GM23338 (cell line): ENCODE data around the gene TBC1D14. TPM values are rescaled to one million over a fixed set of nuclear protein-coding genes. Genes with fewer than 3 reads are reported as not detected.
"Not testable (repeated sequence)": the region's sequence is repeated elsewhere in the genome, so short reads cannot be mapped to it uniquely, and the experiment has no call there.

Source experiments
- ATAC-seq: fragments of 200-7000 bp; cut with Tn5 transposase; 3 replicates; pipeline ENCODE4 v1.9.1; 2020
- DNase-seq: peaks from one replicate; pipeline ENCODE4 v3.0.0-alpha.2; 2015; ENCODE audit warnings: low spot score
- H2AFZ ChIP-seq: fragments of 200-600 bp; sonication (generic); 2 replicates; pipeline ENCODE4 v1.8.0; 2016; ENCODE audit warnings: antibody characterized with exemption, mild to moderate bottlenecking, moderate library complexity
- H3F3A ChIP-seq: fragments of 200-600 bp; sonication (generic); replicated peaks from 2 replicates; pipeline ENCODE4 v1.8.0; 2017; ENCODE audit warnings: antibody characterized with exemption, mixed run types, low read depth
- H3K27ac ChIP-seq: fragments of 200-600 bp; sonication (generic); 2 replicates; pipeline ENCODE4 v1.6.1; 2016; ENCODE audit warnings: low read depth
- H3K27me3 ChIP-seq: fragments of 200-600 bp; sonication (generic); 2 replicates; pipeline ENCODE4 v1.8.0; 2016; ENCODE audit warnings: mild to moderate bottlenecking, mixed run types, moderate library complexity; ENCODE audit not compliant: insufficient read depth
- H3K36me3 ChIP-seq: fragments of 200-600 bp; sonication (generic); 2 replicates; pipeline ENCODE4 v1.8.0; 2016; ENCODE audit warnings: mild to moderate bottlenecking; ENCODE audit not compliant: insufficient read depth
- H3K4me1 ChIP-seq: fragments of 200-600 bp; sonication (generic); 2 replicates; pipeline ENCODE4 v1.8.0; 2016; ENCODE audit warnings: mild to moderate bottlenecking, moderate library complexity; ENCODE audit not compliant: insufficient read depth
- H3K4me2 ChIP-seq: fragments of 200-600 bp; sonication (generic); 2 replicates; pipeline ENCODE4 v1.7.1; 2017; ENCODE audit warnings: mixed run types
- H3K4me3 ChIP-seq: fragments of 200-600 bp; sonication (generic); 2 replicates; pipeline ENCODE4 v1.6.1; 2016; ENCODE audit warnings: mixed run types
- H3K79me2 ChIP-seq: fragments of 200-600 bp; sonication (generic); replicated peaks from 2 replicates; pipeline ENCODE4 v1.8.0; 2017; ENCODE audit warnings: mild to moderate bottlenecking; ENCODE audit not compliant: insufficient read depth
- H3K9me2 ChIP-seq: fragments of 200-600 bp; sonication (generic); 2 replicates; pipeline ENCODE4 v1.8.0; 2017; ENCODE audit not compliant: insufficient read depth
- H4K20me1 ChIP-seq: fragments of 200-600 bp; sonication (generic); replicated peaks from 2 replicates; pipeline ENCODE4 v1.8.0; 2017; ENCODE audit warnings: mild to moderate bottlenecking; ENCODE audit not compliant: insufficient read depth
- H3K27ac Mint-ChIP-seq: 2 replicates; pipeline ENCODE4 v1.8.0; 2020; ENCODE audit warnings: inconsistent platforms, mild to moderate bottlenecking, moderate library complexity, mixed read lengths
- H3K27me3 Mint-ChIP-seq: 3 replicates; pipeline ENCODE4 v1.8.0; 2022; ENCODE audit warnings: low read depth, mild to moderate bottlenecking, moderate library complexity, mixed read lengths, inconsistent platforms; ENCODE audit not compliant: insufficient read depth, poor library complexity
- H3K36me3 Mint-ChIP-seq: 3 replicates; pipeline ENCODE4 v1.8.0; 2021; ENCODE audit warnings: low read depth, mild to moderate bottlenecking, inconsistent platforms, moderate library complexity, mixed read lengths
- H3K4me1 Mint-ChIP-seq: 3 replicates; pipeline ENCODE4 v1.8.0; 2020; ENCODE audit warnings: mild to moderate bottlenecking, inconsistent platforms, mixed read lengths
- H3K4me3 Mint-ChIP-seq: 3 replicates; pipeline ENCODE4 v1.8.0; 2021; ENCODE audit warnings: moderate library complexity, mild to moderate bottlenecking, inconsistent platforms, mixed read lengths
- H3K9me3 Mint-ChIP-seq: 3 replicates; pipeline ENCODE4 v1.8.0; 2020; ENCODE audit warnings: moderate library complexity, mild to moderate bottlenecking, inconsistent platforms, mixed read lengths
- EZH2phosphoT487 ChIP-seq: fragments of 200-600 bp; sonication (generic); IDR thresholded peaks from one replicate; pipeline ENCODE4 v1.8.1; 2018; ENCODE audit warnings: antibody characterized with exemption; ENCODE audit not compliant: unreplicated experiment
- JUNB ChIP-seq: IDR thresholded peaks from one replicate; pipeline ENCODE4 v1.6.1; 2016; ENCODE audit warnings: antibody characterized with exemption; ENCODE audit not compliant: unreplicated experiment
- NANOG ChIP-seq: IDR thresholded peaks from 2 replicates; pipeline ENCODE4 v1.6.1; 2016; ENCODE audit warnings: antibody characterized with exemption, borderline replicate concordance
- POLR2AphosphoS5 ChIP-seq: IDR thresholded peaks from 2 replicates; pipeline ENCODE4 v1.6.1; 2016; ENCODE audit warnings: antibody characterized with exemption, low read depth
- STAT1 ChIP-seq: IDR thresholded peaks from one replicate; pipeline ENCODE4 v1.6.1; 2016; ENCODE audit warnings: antibody characterized with exemption; ENCODE audit not compliant: unreplicated experiment
- ZNF331 ChIP-seq: fragments of 250-450 bp; sonication (Bioruptor Pico); IDR thresholded peaks from 2 replicates; pipeline ENCODE4 v1.5.0; 2020; ENCODE audit warnings: low read depth, mild to moderate bottlenecking, moderate library complexity
- polyA plus RNA-seq: library from polyadenylated mRNA; unstranded; fragments of >200 nt; fragmentation: Nextera tagmentation; extraction: Ambion mirVana; gene quantifications from 2 replicates; pipeline ENCODE4 v1.2.1, GENCODE V29; 2016
- total RNA-seq: library from RNA; depleted of rRNA; stranded (reverse); fragments of >200 nt; shearing (Covaris generic); gene quantifications from 2 replicates; pipeline ENCODE4 v1.2.3, GENCODE V29; 2014
- TF ChIP-seq, protein P1 (sequence below): IDR thresholded peaks from one replicate; pipeline ENCODE4 v1.6.1; 2018; ENCODE audit warnings: antibody characterized with exemption; ENCODE audit not compliant: unreplicated experiment
- TF ChIP-seq, protein P2 (sequence below): IDR thresholded peaks from 2 replicates; pipeline ENCODE4 v1.6.1; 2016; ENCODE audit warnings: antibody characterized with exemption

The TBC1D14 gene
- total and polyA plus RNA-seq, 2 experiments from 2014 or later: 18.2 to 59.7 TPM

DNA sequence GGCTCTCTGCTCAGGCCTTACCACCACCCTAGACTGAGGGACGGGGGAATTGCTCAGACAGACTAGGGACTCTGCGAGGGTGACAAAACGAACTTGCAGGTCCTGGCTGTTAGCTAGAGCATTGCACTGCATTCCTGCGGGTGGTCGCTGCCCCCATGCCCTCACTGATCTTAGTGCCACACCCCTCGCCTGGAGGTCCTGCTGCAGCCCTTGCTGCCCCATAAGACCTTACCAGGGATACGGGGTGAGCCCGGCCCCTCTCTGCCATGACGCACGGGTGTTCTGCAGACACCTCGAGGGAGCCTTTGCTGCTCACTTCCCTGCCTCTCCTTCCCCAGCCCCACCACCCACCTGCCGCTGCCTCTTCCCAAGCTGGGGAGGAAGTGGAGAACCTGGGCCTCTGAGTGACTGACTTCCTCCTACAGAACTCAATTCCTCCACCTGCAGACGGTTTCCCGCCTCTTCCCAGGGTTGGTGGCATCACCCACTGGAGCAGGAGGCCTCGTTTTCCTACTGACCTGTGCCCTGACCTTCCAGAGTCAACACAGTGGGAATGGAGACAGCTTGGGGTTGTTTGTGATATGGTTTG lies 19.8 kb upstream of the TBC1D14 start (continued):
- TF ChIP-seq ZNF331 (CRISPR knock-in tag): no peak
- no peak for TF ChIP-seq STAT1

DNA sequence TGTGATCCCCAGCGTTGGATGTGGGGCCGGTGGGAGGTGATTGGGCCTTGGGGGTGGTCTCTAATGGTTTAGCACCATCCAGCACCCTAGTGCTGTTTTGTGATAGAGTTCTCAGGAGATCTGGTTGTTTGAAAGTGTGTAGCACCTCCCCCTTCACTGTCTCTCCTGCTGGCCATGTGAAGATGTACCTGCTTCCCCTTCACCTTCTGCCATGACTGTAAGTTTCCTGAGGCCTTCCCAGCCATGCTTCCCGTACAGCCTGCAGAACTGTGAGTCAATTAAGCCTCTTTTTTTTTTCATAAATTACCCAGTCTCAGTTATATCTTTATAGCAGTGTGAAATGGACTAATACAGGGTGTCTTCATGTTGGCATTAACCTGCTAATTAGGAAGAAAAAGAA lies 19.3 kb upstream of the TBC1D14 start:
- ATAC-seq: no peak
- Mint-ChIP-seq H3K27me3 (peaks cover 14% of the 10 kb centered on the region), H3K9me3 (peaks cover 6% of the 10 kb centered on the region), H3K36me3 (peaks cover 5% of the 10 kb centered on the region; the same call in 2 of the 3 replicates), H3K4me3 (no peak overlapping the region), H3K4me1 (peaks cover under 1% of the 10 kb centered on the region), H3K27ac (no peak overlapping the region)
- Histone ChIP-seq H2AFZ (no peak overlapping the region), H3K4me2 (no peak overlapping the region), H3K9me2 (no peaks in the 10 kb centered on the region), H3K4me1 (no peaks in the 10 kb centered on the region), H3K79me2 (no peaks in the 10 kb centered on the region), H3F3A (no peaks in the 10 kb centered on the region), H4K20me1 (no peaks in the 10 kb centered on the region; the same call in 1 of the 2 replicates), H3K27ac (no peak overlapping the region), H3K36me3 (no peaks in the 10 kb centered on the region), H3K4me3 (no peak overlapping the region), H3K27me3 (no peaks in the 10 kb centered on the region)
- TF ChIP-seq EZH2phosphoT487 (no peak), NANOG (no peak)
- no peak for DNase-seq

DNA sequence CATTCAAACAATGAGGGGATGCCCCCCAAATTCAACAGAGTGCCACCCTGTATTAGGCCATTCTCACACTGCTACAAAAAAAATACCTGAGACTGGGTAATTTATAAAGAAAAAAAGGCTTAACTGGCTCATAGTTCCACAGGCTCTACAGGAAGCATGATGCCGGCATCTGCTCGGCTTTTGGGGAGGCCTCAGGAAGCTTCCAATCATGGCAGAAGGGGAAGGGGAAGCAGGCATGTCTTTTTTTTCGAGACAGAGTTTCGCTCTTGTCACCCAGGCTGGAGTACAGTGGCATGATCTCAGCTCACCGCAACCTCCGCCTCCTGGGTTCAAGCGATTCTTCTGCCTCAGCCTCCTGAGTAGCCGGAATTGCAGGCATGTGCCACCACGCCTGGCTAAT lies 18.7 kb upstream of the TBC1D14 start:
- not testable (repeated sequence) for H3K4me1 ChIP-seq, H3K36me3 Mint-ChIP-seq, H2AFZ ChIP-seq, H3K4me1 Mint-ChIP-seq, H4K20me1 ChIP-seq, H3K9me2 ChIP-seq, H3K79me2 ChIP-seq, H3K4me3 Mint-ChIP-seq, H3K9me3 Mint-ChIP-seq, H3K27ac Mint-ChIP-seq, H3K27ac ChIP-seq, H3K4me2 ChIP-seq, DNase-seq, H3K36me3 ChIP-seq, H3F3A ChIP-seq, H3K4me3 ChIP-seq, H3K27me3 ChIP-seq, ATAC-seq
- peaks cover 13% of the 10 kb centered on the region for H3K27me3 Mint-ChIP-seq

DNA sequence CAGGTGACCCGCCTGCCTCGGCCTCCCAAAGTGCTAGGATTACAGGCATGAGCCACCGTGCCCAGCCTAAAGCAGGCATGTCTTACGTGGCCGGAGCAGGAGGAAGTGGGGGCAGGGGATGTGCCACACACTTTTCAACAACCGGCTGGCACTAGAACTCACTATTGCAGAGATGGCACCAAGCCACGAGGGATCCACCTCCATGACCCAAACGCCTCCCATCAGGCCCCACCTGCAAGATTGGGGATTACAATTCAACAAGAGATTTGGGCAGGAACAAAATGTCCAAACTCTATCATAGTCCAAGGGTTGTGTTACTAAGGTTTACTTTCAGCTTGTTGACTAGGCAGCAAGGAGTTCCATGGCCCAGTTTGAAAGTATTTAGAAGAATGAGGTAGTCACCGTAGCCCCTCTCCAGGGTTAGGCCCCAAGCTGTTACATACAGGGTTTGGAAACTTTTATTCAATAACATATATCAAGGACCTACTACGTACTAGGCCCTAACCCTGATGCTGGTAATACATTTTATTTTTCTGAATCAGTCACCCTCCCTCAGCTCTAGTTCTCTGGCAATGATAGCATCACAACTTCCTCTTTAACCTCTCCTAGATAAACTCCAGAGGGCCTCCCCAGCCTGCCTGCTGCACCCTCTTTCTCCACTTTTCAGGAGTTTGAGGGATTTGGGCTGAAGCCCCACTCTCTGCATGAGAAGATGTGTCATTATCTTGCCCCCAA lies 18.0 kb upstream of the TBC1D14 start:
- Histone ChIP-seq H4K20me1 (no peaks in the 10 kb centered on the region; the same call in 1 of the 2 replicates), H2AFZ (no peak overlapping the region), H3K27ac (no peak overlapping the region), H3K9me2 (no peaks in the 10 kb centered on the region), H3F3A (no peaks in the 10 kb centered on the region), H3K4me2 (no peak overlapping the region), H3K27me3 (no peaks in the 10 kb centered on the region), H3K4me3 (no peak overlapping the region), H3K36me3 (no peaks in the 10 kb centered on the region), H3K4me1 (no peaks in the 10 kb centered on the region), H3K79me2 (no peaks in the 10 kb centered on the region)
- Mint-ChIP-seq H3K27me3 (peaks cover 11% of the 10 kb centered on the region), H3K36me3 (peaks cover 5% of the 10 kb centered on the region; the same call in 2 of the 3 replicates), H3K4me3 (no peak overlapping the region), H3K9me3 (peaks cover 6% of the 10 kb centered on the region), H3K27ac (no peak overlapping the region), H3K4me1 (no peaks in the 10 kb centered on the region; the same call in 1 of the 3 replicates)
- ATAC-seq (no peak), DNase-seq (no peak)
- TF ChIP-seq, protein P1, sequence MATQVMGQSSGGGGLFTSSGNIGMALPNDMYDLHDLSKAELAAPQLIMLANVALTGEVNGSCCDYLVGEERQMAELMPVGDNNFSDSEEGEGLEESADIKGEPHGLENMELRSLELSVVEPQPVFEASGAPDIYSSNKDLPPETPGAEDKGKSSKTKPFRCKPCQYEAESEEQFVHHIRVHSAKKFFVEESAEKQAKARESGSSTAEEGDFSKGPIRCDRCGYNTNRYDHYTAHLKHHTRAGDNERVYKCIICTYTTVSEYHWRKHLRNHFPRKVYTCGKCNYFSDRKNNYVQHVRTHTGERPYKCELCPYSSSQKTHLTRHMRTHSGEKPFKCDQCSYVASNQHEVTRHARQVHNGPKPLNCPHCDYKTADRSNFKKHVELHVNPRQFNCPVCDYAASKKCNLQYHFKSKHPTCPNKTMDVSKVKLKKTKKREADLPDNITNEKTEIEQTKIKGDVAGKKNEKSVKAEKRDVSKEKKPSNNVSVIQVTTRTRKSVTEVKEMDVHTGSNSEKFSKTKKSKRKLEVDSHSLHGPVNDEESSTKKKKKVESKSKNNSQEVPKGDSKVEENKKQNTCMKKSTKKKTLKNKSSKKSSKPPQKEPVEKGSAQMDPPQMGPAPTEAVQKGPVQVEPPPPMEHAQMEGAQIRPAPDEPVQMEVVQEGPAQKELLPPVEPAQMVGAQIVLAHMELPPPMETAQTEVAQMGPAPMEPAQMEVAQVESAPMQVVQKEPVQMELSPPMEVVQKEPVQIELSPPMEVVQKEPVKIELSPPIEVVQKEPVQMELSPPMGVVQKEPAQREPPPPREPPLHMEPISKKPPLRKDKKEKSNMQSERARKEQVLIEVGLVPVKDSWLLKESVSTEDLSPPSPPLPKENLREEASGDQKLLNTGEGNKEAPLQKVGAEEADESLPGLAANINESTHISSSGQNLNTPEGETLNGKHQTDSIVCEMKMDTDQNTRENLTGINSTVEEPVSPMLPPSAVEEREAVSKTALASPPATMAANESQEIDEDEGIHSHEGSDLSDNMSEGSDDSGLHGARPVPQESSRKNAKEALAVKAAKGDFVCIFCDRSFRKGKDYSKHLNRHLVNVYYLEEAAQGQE: no peak
- no peak for TF ChIP-seq POLR2AphosphoS5
- TF ChIP-seq JUNB: no peak
- TF ChIP-seq, protein P2, sequence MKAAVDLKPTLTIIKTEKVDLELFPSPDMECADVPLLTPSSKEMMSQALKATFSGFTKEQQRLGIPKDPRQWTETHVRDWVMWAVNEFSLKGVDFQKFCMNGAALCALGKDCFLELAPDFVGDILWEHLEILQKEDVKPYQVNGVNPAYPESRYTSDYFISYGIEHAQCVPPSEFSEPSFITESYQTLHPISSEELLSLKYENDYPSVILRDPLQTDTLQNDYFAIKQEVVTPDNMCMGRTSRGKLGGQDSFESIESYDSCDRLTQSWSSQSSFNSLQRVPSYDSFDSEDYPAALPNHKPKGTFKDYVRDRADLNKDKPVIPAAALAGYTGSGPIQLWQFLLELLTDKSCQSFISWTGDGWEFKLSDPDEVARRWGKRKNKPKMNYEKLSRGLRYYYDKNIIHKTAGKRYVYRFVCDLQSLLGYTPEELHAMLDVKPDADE: no peak
- no peak for TF ChIP-seq STAT1
